UCSD-AML1 (cell line): Measurements from ENCODE around the gene FBLN1.

Experiments
- DNase-seq: peaks from one replicate; lab custom pipeline; 2025; ENCODE audit not compliant: unreplicated experiment; lab: John Stamatoyannopoulos, UW

Gene FBLN1

DNA sequence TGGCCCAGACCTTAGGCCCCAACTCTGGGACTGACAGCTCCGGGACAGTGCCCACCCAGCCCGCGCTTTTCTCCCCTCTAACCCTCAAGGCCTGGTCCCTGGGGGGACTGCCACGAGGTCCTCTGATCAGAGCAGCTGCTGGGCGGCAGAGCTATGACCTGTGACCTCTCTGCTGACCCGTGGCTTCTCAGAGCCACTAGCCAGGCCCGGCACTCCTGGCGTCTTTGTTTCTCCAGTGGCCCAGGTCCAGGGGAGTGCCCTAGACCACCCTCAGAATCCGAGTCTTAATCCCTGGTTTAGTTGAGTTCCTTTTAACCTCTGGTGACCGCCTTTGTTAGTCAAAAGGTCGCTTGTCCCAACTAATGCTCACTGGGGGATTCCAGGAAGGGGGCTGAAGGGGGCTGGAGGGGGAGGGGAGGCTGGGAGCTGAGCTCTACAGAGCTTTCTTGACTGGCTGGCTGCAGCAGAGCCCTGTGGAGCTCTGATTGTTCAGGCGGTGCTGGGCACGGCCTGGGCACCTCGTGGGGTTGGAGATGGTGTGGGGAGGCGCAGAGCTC is 1.2 kb downstream of the FBLN1 start:
- DNase-seq: no peak

DNA sequence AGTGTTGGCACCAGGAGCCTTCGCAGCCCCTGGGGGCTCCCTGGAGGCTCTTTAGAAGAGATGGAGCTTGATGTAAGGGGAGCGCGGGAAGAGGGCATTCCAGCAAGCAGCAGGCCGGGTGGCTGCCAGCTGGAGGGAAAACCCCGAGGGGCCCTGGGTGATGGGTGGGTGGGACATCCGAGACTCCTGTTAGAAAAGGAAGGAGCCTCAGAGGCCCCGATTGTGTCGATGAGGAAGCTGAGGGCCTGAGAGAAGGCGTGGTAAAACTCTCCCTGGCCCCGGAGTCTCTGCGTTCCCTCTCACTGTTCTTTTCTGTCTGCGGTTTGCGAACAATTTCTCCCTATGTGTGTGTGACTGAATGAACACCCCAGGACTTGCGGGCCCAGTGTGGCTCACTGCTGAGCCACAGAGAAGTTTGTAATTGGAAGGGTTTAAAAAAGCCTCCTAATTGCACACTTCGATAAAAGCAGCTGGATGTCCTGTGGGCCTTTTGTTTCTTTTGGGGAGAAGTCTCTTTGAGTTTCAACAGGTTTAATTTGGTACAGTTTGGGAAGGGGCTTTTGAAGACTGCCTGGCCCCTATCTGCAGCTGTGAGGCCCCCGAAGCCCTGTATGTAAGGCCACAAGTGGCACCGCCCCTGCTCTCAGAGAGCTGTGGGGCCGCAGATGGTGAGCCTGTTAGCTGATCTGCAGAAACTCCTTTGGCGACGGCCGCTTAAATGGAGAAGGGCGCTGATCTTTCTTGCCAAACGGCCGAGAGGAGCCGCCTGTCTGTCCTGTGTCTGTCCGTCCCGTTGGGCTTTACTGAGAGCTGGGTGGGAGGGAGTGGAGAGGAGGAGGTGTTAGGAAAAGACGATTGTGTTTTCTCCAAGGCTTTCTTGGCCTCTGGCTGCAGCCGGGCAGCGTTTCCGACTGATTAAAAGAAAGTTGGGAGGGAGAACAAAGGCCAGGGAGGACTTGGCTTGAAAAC is 2.0 kb downstream of the FBLN1 start:
- DNase-seq: no peak

DNA sequence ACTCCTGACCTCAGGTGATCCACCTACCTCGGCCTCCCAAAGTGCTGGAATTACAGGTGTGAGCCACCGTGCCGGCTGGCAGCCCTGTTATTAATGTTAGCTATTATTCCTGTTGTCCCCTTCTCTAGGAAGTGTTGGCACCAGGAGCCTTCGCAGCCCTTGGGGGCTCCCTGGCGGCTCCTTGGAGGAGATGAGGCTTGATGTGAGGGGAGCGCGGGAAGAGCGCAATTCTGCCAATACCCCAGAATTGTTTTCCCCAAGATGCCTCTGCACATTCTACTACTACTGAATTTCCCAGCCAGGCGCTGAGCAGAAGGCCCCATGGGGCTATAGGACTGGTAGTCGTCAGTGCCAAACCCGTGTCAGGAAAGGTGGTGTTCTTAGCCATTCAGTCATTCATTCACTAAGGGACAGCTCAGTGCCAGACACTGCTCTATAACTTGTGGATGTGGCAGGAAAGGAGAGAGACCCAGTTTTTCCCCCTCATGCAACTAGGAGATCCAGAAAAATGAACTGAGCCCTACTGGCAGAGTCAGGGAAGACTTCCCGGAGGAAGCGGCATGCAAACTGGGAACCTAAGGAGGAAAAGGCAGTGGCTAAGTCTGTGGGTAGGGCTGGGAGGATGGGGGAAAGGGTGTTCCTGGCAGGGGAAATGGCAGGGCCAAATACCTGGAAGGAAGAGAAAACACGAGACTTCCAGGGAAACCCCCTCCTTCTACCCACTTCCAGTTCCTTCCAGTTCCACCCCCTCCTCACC is 3.5 kb downstream of the FBLN1 start:
- DNase-seq: no peak

DNA sequence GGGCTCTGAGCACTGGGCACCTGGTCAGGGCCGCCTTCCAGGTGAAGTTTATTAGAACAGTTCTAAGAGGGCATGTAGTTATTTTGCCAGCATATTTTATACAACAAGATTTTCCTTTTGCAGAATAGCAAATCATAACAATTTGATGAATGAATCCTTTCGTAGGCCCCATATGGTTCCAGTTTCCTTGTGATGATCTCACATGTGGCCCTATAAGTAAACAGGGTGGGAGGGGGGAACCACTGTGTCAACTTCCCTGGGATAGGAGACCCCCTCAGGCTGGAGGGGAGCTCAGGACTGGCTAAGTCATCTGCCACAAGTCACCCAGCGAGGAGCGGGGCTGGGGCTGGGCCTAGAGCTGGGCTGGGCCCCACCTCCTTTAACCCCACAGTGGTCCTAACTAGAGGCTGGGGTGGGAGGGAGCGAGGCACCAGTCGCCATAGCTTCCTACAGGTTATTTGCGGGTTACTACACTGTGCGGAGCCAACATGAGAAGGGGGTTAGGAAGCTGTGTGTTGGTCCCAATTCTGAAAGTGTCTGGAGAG is 4.2 kb downstream of the FBLN1 start:
- no peak for DNase-seq

DNA sequence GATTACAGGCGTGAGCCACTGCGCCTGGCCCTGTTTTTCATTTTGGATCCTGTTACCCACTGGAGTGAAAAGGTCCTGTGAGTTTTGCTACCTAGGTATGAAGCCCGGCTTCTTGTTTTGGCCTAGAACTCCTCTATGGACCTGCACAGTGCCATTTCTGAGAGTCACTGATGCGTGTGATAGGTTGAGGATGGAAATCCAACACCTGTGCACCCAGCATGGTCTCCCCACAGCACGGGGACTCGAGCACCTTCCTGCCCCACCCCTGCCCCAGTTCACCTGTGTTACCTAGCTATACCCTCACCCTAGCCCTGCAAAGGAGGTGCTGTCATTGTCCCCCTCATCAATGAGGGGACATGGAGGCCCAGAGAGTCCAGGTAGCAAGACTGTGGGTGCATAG is 5.1 kb downstream of the FBLN1 start:
- DNase-seq: no peak

DNA sequence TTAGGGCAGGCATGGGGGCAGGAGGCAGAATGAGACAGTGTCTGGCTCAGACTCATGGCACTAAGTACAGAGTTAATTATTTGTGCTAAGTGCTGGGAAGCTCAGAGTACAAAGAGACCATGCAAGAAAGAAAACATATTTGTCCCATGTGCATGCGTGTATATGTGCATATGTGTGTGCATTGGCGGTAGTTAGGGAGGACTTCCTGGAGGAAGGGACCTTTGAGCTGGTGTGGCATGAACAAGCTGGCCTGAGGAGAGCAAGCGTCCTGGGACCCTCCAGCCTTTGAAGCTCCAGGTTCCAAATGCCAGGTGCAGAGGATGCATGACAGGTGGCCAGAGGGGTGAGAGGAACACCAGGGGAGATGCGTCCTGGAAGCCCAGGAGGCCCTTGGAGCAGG is 6.1 kb downstream of the FBLN1 start:
- DNase-seq: no peak

DNA sequence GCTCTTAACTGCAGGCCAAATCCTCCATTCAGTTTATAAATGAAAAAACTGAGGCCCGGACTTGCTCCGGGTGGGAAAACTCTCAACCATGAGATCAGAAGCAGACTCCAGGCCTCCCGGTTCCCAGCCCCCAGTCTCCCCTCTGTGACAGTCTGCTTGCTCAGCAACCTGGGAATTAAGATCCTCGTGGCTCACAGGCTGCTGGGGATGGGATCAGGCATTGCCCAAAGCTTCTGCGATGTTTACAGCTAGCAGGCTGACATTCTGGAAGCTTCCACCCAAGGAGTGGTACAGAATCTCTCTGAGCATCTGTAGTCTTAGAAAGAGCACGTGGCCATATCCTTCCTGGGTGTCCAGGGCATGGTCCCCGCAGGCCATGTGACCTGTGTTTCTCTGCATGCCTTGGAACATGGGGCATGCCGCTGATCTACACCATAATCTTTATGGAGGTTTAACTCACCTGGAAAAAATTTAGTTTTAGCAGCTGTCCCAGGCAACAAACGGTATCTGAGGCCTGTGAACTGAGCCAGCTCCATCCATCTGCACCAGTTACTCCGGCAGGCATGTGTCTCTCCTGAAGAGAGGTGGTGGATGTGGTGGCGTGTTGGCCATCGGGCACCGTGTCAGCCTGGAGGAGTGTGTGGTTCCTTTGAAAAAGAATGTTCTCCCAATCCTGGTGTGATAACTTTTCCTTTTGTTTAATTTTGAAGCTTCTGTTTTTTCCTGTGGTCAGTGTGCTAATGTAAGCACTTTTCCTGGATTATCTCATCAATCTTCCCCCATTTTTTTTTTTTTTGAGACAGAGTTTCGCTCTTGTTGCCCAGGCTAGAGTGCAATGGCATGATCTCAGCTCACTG is 7.9 kb downstream of the FBLN1 start:
- DNase-seq: no peak

DNA sequence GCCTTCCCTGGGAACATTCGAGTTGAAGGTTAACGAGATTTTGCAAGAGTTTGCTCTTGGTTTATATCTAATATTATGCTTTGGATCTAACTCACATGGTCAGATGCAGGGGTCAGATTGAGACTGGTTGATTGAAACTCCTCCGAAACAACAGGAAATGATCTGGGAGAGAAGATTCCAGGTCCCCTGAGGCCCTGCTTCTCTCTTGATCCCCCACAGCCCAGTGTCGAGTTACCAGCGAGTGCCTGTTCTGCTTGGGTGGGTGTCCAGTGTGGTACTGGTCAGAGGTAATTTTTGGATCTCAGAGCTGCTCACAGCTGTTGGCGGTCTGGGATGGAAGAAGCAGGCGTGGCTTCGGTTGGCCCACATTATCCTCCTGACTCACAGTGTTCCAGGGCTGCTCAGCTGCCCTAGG is 9.2 kb downstream of the FBLN1 start:
- DNase-seq: no peak

DNA sequence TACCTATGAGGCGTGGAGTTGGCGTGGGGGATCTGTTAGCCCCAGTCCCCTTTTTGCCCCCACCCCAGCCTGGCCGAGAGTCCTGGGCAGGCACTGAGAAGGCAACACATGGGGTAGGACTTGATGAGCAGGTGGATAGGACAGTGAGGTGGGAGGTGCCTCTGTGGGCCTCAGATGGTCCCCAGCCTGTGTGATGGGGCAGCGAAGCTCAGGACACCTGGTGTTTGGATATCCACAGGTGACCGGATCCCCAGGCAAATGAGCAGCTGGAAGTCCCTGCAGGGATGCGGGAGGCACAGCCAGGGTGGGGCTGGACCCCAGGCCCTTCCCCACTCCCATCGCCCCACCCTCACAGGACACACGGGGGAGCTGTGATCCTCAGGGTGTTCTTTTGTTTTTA is 9.7 kb downstream of the FBLN1 start:
- no peak for DNase-seq

DNA sequence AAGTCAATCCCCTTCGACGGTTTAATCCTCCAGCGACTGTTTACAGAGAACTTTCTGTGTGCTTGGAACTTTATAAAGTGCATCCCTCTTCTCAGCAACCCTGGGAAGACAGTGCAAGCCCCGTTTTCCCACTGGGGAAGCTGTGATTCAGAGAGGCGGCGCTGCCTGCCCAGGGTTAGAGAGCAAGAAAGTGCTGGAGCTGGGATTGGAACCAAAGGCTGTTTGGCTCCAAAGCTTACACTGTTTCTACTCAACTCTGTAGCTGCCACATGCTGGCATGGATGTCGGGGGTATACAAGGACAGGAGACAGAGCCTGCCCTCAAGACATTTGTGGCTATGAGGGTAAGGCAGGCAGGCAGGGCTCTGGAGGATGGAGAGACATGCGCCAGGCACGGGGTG is 13.0 kb downstream of the FBLN1 start:
- DNase-seq: no peak

DNA sequence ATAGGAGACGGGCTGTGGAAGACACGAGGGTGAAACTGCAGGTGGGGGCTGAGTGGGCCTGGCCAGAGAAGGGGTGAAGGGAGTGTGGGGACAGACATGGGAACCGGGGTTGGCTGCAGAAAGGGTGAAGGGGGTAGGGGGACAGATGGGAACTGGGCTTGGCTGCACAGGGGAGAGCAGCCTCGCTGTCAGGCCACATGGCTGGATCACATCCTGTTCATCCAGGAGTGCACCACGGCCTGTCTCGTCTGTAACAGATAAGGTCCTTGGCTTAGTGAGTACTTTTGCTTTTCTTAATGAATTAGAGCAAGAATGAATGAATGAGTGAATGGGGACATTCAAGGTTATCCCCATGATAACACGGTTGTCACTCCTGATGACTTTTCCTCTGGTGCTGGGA is 13.5 kb downstream of the FBLN1 start:
- no peak for DNase-seq

DNA sequence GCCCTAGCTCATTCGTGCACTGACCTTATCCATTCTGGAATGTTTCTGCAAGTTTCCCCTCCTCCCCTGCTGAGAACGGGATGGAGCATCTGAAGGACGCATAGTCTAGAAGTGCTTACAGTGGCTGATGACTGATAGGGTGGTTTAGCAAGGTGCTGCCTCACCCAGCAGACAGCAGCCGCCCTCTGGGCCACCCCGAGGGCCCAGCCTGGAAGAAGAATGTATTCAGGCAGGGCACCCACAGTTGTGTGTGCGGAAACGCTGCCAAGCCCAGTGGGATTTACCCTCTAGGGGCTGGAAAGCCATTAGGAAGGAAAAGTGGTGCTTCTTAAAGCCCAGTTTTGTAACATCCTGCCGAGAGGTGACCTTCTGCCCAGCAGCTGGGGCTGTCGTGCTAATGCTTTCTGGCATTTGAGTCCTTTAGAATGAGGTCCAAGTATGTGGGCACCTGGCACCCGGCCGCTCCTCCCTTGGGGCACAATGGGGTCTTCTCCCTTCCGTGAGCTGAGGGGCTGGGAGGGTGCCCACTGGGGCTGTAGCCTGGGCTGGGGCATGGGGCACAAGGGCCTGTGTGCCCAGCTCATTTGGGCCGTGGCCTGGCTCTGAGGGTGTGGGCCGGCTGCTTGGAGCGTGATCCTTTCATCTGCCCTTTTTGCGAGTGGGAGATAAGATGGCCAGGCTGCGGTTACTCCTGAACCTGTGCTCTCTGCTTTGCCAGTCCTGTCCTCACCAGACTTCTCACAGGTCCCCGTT is 14.4 kb downstream of the FBLN1 start:
- DNase-seq: no peak

DNA sequence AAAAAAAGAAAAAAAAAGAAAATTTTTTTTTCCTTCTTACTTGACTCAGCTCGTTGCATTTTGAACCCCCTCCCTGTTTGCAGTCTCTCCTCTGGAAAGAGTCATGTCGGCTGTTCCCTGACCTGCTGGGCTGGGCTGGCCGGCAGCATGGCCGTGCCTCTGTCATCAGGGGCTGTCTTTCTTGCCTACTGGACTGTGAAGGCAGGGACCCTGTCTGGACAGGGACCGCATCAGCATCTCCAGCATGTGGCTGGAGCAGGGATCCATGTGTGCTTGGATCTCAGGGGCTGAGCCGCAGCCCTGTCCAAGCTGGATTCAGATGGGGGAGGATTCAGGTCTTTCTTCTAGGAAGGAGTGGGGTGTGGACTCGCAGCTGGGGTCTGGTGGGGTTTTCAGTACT is 15.5 kb downstream of the FBLN1 start:
- no peak for DNase-seq

DNA sequence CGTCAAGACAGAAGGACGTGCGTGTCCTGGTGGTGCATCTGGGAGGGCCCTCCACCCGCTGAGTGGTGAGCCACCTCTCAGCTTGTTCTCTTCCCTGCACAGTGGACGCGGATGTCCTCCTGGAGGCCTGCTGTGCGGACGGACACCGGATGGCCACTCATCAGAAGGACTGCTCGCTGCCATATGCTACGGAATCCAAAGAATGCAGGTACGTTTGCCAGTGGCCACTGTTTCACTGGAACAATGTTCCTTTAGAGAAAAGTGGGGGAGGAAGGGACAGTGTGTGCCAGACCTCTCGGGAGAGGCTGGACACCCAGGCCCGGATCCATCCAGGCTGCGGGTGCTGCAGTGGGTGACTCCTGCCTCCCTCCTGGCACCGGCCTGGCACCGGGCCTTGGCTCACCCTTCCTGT is 15.9 kb downstream of the FBLN1 start:
- DNase-seq: no peak

DNA sequence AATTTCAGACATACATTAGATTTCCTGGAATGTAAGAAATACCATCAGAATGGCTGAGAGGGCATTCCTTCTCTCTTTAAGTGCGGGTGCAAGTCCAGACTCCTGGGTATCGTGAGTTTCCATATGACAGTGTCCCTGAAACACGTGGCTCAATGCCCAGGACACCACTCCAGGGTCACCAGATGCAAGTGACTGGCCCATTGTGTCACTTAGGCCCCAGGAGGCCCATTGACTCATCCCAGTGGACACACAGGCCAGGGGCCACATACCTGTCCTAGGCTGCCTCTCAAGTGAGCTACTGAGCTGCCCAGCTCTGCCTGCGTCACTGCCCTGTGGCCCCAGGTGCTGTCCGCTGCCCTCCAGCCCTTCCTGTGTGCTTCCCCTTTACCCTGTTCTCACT is 18.5 kb downstream of the FBLN1 start:
- no peak for DNase-seq

DNA sequence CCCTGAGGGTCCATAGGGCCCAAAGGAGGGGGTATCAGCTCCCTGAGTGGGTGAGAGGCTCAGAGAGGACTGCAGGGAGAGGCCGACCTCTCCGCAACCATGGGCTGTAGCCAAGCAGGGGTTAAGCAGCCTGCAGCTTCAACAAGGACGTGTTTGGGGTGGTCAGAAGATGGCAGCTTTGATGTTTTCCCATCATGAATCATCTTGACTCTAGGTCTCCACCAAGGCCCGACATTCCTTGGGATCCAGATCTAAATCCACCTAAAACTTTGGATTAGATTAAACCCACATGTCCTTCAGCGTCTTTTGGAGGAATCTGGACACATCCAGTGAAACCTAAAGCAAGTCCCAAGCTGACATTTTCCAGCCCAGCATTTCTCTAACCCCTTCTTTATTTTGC is 19.8 kb downstream of the FBLN1 start:
- no peak for DNase-seq

DNA sequence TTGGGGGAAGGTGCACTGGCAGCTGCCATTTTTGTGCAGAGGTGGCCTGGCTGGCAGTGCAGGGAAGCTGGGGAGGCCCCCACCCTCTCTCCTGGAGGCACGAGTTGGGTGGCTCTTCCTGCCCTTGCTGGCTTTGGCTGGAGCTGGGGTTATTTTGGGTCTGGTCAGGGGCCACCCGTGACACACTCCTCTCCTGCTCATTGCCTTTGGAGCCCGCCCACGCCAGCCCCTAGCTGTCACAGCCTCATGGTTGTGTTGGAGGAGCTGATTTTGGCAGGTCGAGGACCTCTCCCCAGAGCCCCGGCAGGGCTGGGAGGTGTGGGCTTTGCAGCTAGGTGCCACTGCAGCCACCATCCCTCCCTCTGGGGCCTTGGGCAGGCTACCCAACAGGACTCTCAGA is 21.5 kb downstream of the FBLN1 start:
- DNase-seq: no peak

DNA sequence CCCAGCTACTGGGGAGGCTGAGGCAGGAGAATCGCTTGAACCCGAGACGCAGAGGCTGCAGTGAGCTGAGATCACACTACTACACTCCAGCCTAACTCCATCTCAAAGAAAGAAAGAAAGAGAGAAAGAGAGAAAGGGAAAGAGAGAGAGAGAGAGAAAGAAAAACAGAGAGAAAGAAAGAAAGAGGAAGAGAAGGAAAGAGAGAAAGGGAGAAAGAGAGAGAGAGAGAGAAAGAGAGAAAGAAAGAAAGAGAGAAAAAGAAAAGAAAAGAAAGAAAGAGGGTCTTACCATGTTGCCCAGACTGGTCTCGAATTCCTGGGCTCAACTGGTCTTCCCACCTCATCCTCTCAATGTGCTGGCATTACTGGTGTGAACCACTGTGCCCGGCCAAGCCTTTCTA is 22.3 kb downstream of the FBLN1 start:
- DNase-seq: no peak

DNA sequence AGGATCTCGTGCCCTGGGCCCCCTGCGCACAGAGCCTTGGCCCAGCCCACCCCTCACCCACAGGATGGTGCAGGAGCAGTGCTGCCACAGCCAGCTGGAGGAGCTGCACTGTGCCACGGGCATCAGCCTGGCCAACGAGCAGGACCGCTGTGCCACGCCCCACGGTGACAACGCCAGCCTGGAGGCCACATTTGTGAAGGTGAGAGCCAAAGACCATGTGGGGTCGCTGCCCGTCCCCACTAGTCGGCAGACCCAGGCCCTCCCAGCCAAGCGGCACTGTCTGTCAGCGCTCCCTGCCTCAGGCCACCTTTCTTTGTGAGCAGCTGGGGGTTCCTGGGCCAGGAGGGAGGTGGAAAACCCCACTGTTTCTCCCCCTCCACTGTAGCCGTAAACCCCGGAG is 22.8 kb downstream of the FBLN1 start:
- no peak for DNase-seq

DNA sequence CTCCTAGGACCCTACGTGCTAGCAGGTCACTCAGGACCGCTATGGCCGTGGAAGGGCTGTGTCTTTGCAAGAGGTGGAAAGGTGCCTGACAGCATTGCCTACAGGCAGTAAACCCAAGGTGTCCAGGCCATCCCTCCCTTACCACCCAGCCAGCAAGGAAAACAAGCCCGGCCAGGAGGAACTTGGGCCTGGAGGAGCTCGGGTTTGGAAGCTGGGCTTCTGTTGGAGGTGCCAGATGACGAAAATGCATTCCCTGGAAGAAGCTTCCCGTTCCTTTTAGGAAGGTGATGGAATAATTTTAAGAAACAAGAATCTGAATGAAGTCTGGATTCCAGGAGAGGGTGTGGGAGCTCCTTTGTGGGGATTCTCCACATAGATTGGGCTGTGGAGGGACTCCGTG is 23.6 kb downstream of the FBLN1 start:
- DNase-seq: no peak
